AG04450 (cell line): ENCODE results near the gene MRM2. TPM values are rescaled to one million over a fixed set of nuclear protein-coding genes. Genes with fewer than 3 reads are reported as not detected.

Experiments used
- CTCF ChIA-PET: fragments of 300-600, 350-600 bp; formaldehyde crosslinking; extraction: SDS; loops from one replicate; lab custom pipeline; 2022; ENCODE audit warnings: antibody characterized with exemption, inconsistent platforms; lab: Charles Lee
- POLR2A ChIA-PET: fragments of 350-600 bp; formaldehyde crosslinking; extraction: SDS; loops from one replicate; lab custom pipeline; 2021; ENCODE audit warnings: antibody characterized with exemption, inconsistent platforms; lab: Yijun Ruan, JAX
- DNase-seq: peaks from one replicate; pipeline ENCODE4 v3.0.0-alpha.2; 2011; ENCODE audit warnings: low read depth, low spot score
- H3K27ac ChIP-seq: one replicate; pipeline ENCODE4 v1.5.1; 2012; ENCODE audit warnings: low read depth, low read length, control low read depth
- H3K27me3 ChIP-seq: one replicate; pipeline ENCODE4 v1.6.0; 2012; ENCODE audit warnings: low read length; ENCODE audit not compliant: control insufficient read depth, insufficient read depth
- H3K4me3 ChIP-seq: 2 replicates; pipeline ENCODE4 v1.5.1; 2011; ENCODE audit warnings: mild to moderate bottlenecking, low read depth, low read length, control low read depth
- H3K9me3 ChIP-seq: 2 replicates; pipeline ENCODE4 v1.5.1; 2012; ENCODE audit warnings: low read length; ENCODE audit not compliant: control insufficient read depth, insufficient read depth
- CTCF ChIP-seq: IDR thresholded peaks from 2 replicates; pipeline ENCODE4 v1.5.1; 2011; ENCODE audit warnings: low read depth, low read length, control low read depth, inconsistent platforms
- polyA plus RNA-seq: library from polyadenylated mRNA; depleted of rRNA; stranded (reverse); fragments of >200 nt; gene quantifications from 2 replicates; pipeline ENCODE4 v1.2.3, GENCODE V29; 2011

Gene MRM2
- polyA plus RNA-seq, 1 experiment: 18.4 TPM

- Histone ChIP-seq H3K27ac (no peak overlapping the region), H3K9me3 (no peaks in the 10 kb centered on the region), H3K27me3 (no peaks in the 10 kb centered on the region), H3K4me3 (no peak overlapping the region)
- no peak for TF ChIP-seq CTCF
- ChIA-PET POLR2A (no interaction called here), CTCF (no interaction called here)
- no peak for DNase-seq
These were observed 12.5 kb downstream of the MRM2 start for GRCh38 chr7:2229467-2229866.

- Histone ChIP-seq H3K27me3 (no peaks in the 10 kb centered on the region), H3K9me3 (no peaks in the 10 kb centered on the region), H3K27ac (no peak overlapping the region), H3K4me3 (no peak overlapping the region)
- ChIA-PET POLR2A (no interaction called here), CTCF (interaction anchor here (0.6 kb wide), 1 partner anchor 724 kb away, joined by 4 read pairs; no protein-coding TSS in a partner anchor)
- TF ChIP-seq CTCF: no peak
- no peak for DNase-seq
These were observed 13.1 kb downstream of the MRM2 start for GRCh38 chr7:2228921-2229320.

GRCh38 chr7:2227699-2228098, 14.3 kb downstream of the MRM2 start:
- ChIA-PET POLR2A (no interaction called here), CTCF (no interaction called here)
- no peak for DNase-seq
- no peak for TF ChIP-seq CTCF
- Histone ChIP-seq H3K27me3 (no peaks in the 10 kb centered on the region), H3K27ac (no peak overlapping the region), H3K9me3 (no peaks in the 10 kb centered on the region), H3K4me3 (no peak overlapping the region)

- ChIA-PET CTCF (no interaction called here), POLR2A (no interaction called here)
- Histone ChIP-seq H3K9me3 (no peaks in the 10 kb centered on the region), H3K27me3 (no peaks in the 10 kb centered on the region), H3K4me3 (no peak overlapping the region), H3K27ac (no peak overlapping the region)
- no peak for TF ChIP-seq CTCF
- DNase-seq: no peak
These were observed 16.2 kb downstream of the MRM2 start for GRCh38 chr7:2225830-2226229.

GRCh38 chr7:2225336-2225735, 16.7 kb downstream of the MRM2 start:
- CTCF ChIA-PET: no interaction called here
- no peak for TF ChIP-seq CTCF
- H3K27me3 ChIP-seq: no peaks in the 10 kb centered on the region
- POLR2A ChIA-PET: no interaction called here
- no peak overlapping the region for H3K4me3 ChIP-seq
- H3K27ac ChIP-seq: no peak overlapping the region
- H3K9me3 ChIP-seq: no peaks in the 10 kb centered on the region
- DNase-seq: no peak
